ENCODE data around the gene ATP2A3.

ATP2A3 gene

DNA sequence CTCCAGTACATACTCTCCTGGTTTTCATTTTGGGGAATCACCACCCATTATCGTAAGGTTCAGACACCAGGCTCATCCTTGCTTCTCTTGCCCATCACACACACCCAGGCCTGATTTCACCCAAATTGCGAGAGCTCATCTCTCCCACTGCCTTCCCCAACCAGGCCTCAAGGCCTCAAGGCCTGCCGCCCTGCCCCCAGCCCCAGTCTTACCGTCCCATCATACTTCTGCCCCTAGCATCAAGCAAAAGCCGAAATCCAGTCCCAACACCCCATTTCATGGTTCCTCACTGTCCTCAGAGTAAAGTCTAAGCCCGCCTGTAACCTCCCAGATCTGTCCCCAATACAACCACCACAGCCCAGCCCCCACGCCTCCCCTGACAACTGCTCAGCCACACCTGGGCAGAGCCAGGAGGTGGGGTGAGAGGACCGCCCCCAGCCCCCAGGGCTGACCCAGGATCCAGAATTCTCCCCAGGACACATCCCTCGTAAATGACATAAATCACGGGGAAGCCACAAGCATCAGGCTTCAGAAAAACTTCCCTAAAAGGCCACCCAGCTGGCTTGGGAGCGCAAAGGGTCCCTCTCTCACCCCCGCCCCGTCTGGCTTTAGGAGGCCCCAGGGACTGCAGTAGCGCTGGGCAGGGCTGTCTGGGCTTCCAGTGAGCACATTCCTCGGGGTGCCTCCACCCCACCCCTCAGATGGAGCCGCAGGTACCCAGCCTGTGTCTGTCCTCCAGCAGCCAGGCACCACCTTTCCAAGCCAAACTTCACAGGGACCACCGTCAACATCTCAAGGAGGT lies 38.4 kb downstream of the ATP2A3 start:
- DNase-seq, result no peak

DNA sequence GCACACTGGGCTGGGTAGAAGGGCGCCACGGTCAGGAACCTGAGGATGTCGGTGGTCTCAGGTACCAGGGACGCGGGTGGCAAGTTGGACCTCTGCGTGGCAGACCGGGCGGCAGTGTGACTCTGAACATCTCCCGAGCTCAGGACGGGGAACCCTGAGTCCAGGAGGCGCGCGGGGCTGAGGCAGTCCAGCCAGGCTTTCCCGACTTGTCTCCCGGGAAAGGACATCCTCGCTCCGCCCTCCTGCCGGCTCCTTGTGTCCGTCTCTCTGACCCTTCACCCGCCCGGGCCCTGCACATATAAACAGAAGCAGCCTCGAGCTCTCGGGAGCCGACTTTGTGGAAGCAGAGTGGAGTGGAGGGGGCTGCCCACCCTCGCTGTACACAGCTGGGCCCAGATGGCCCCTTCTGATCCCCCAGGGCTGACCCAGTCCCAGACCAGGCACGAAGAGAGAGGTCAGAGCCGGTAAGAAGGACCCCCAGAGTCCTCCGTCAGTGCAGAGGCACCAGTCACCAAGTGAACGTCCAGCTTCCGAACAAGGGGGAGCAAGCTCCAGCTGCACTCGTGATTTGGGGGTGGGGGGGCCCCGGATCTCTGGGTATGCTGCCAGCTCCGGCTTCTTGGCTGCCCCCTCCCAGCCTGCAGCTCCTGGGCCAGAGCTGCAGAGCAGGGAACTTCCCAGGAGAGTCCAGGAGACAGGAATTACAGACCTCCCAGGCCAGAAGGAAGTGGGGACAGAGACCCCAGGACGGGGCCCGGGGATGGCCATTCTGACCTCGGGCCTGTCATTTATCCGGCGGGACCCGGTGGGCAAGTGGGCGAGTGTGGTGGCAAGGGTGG lies 39.5 kb downstream of the ATP2A3 start:
- DNase-seq, result no peak

DNA sequence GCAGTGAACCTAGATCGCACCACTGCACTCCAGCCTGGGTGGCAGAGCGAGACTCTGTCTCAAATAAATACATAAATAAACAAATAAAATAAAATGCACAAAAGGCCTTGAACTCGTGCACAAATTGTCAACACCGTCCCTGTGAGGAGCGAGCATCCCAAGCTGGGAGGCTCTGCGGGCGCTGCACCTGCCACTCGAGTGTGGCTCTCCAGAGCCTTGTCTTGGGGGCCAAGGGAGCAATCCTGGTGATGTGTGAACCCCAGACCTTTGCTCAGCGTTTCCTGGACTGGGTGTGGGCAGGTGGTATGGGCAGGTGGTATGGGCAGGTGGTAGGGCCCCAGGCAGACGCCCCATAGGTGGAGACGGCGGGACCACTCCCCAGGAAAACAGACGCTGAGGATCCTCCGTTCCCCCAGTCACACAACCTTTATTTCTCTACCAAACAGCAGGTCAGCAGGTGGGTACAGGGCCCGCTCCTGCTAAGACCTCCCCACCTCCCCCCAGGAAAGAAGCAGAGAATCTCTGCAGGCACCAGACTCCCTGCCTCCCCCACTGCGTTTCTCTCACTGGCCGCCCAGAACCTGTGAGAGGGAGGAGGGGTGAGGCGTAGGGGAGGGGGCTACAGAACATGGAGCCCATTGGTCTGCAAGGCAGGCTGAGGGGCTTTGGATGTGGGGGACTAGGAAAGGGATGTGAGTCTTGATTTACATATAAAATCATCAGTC lies 40.6 kb downstream of the ATP2A3 start:
- no peak for DNase-seq

- DNase-seq, result no peak
Measured at GRCh38 chr17:3922765-3923164, 41.5 kb downstream of the ATP2A3 start.

DNA sequence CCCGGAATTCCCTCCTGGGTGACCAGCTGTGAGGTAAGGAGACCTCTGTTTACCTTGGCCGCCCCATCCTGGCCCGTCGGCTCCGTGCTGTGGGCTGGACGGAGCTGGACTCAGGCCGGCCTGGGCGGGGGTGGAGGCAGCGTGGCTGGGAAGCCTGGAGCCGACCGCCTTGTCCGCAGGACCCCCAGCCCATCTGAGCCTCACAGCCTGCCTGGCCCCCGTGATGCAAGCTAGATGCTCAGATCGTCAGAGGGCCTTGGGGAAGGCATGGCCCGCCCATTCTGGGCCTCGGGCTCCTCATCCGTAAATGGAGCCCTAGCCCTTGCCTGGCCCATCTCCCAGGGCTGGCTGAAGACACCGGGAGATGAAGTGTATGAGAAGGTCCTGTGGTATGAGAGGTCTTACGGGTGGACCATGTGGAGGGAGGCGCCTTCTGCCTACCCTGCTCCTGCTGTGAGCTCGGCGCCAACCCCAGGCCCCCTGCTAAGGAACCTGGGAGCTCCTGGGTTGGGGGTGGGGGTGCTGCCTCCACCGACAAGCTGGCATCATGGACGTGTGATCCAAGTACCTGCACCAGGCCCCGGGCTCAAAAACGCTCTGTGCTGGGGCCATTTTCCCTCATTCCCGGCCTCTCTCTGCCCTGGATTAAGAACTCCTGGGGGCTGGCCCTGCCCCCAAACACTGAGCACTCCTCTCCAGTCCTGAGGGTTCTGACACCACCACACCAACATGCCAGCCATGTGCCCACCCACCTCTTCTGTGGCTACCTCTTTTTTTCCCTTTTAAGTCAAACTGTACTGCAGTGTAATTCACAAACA lies 42.5 kb downstream of the ATP2A3 start:
- no peak for DNase-seq

- no peak for DNase-seq
Measured at GRCh38 chr17:3921006-3921405, 43.2 kb downstream of the ATP2A3 start.

GRCh38 chr17:3919123-3919624 lies 45.1 kb downstream of the ATP2A3 start:
- DNase-seq, result no peak

DNA sequence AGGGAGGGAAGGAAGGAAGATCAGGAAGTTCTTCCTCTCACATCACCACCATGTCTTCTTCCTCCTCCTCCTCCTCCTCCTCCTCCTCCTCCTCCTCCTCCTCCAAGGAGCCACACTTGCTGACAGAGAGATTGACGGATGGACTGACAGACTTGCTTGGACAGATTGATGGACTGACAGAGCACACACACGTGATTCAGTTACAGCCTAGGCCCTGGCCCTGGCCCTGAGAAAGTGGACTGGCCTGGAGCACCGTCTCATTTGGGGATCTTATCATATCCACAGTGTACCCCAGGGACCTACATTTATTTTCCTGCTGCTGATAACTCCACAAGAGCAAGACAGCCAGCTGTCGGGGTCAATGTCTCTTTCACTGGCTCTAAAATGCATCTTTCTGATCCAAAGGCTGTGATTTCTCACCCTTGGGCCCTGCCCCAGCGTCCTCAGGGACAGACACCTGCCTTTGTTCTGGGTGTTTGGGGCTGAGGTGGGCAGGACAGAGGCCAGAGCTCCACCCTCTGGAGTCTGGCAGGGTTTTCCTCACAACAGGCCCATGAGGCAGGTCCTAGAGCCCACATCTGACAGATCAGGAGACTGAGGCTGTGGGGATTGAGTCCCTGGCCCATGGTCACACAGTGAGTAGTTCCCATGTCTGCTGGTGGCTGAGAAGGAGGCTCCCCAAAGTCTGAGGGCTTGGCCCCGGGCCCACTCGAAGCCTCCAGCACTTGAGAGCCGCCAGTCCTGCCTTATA lies 45.7 kb downstream of the ATP2A3 start:
- no peak for DNase-seq

GRCh38 chr17:3917391-3917931 lies 46.8 kb downstream of the ATP2A3 start:
- DNase-seq, result no peak

- DNase-seq, result no peak
Measured at GRCh38 chr17:3916825-3917224, 47.4 kb downstream of the ATP2A3 start.

- DNase-seq, result peak in 2 of 5 donors; percentile 11 to 68
Measured at GRCh38 chr17:3915995-3916696, 48.1 kb downstream of the ATP2A3 start, which contains the start of gene P2RX1. TSS of gene P2RX1 (minus strand) at chr17:3916465. CDS start at chr17:3916225, 240 bp downstream.

GRCh38 chr17:3915581-3915994 lies 48.6 kb downstream of the ATP2A3 start:
- no peak for DNase-seq

DNA sequence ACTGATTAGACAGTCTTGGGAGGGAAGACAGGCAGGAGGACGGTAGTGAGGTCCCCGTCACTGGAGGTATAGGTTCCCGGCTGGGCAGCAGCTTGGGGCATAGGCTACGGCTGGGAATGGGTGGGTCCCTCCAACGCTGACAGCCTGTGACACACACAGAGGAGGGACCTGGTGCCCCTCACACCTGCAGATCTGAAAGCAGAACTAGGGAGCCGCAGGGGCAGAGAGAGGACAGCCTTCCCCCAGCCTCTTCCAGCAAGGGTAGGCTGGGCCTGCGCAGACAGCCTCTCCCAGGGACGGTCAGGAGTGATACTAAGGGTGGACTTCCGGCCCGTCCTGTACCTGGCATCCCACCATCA lies 49.9 kb downstream of the ATP2A3 start:
- no peak for DNase-seq

DNA sequence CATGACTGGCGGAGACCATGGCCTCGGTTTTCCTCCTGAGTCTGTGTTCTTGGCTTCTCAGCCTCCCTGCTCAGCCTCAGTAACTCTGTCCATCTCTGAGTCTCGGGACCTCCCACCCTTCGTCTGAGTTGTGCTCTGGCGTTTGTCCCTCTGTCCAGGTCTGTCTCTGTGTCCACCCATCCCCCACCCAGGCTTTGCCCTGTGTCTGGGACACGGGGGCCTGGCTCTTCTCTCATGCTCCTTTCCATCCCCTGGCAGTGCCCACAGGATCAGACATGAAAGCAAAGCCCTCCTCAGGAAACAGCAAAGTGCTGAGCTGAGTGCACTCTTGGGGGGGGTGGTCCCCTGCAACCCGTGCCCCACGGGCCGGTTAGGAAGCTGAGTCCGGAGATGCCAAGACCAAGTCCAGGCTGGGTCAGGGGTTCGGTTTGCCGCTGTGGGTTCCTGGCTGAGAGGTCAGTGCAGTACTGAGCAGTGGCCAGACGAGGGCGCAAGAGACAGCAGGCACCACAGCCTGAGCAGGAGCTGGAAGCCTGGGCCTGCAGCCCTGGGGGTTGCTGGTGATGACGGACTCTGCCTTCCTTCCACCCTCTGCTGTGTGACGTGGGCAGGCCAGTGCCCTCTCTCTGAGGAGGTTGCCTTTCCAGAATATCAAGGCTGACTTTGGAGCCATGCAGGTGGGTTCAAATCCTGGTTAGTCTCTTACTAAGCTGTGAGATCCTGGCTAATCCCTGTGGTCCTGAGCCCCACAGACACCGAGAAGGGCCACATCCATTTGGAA lies 50.5 kb downstream of the ATP2A3 start:
- peak; percentile 47 to 80 (median 71) for DNase-seq

DNA sequence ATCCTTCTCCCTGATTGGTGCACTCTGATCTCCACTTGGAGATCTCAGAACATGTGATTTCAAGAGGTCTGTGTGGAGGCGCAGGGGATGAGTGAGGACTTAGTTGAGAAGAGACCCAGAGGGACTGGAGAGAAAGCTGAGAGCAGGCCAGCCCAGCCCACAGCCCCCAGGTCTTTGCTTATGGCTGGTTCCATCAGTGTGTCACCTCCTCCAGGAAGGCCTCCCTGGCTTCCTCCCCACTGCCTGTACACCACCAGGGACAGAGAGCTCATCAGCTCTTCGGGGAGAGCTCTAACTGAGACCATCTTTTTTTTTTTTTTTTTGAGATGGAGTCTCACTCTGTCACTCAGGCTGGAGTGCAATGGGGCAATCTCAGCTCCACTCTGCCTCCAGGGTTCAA lies 51.4 kb downstream of the ATP2A3 start:
- no peak for DNase-seq

DNA sequence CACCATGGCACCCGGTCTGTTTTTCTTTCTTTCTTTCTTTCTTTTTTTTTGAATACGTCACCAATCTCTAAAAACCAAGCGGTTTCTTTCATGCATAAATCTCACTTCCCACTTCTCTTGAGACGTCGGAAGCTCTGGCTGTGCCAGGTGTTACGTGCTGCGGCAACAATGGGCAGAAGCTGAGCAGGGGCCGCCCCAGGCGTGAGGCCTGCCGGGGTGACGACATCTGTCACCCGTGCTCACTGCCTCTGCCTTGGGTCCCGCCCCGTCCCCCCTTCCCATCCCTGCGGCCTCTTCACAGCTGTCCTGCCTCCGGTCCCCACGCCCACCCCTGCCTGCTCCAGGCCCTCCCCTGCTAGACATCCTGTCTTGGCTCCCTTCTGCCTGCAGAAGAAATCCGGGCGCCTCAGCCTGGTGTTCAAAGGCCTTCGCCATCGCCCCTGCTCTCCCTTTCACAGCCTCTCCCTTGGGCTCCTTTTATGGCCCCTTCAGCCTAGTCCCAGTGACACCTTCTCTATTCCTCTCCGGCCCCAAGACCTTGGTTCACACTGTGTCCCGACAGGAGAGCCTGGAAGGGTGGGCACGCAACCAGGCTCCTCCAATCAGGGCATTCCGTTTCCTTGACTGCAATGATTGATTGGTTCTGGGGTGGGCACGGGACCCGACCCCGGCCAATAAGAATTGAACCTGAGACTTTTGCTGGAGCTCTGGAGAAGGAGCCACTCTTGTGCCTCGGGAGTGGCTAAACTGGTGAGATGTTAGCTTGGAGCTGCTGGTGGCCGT lies 52.8 kb downstream of the ATP2A3 start:
- peak; percentile 39 to 84 (median 71) for DNase-seq

- no peak for DNase-seq
Measured at GRCh38 chr17:3910420-3911270, 53.6 kb downstream of the ATP2A3 start.

DNA sequence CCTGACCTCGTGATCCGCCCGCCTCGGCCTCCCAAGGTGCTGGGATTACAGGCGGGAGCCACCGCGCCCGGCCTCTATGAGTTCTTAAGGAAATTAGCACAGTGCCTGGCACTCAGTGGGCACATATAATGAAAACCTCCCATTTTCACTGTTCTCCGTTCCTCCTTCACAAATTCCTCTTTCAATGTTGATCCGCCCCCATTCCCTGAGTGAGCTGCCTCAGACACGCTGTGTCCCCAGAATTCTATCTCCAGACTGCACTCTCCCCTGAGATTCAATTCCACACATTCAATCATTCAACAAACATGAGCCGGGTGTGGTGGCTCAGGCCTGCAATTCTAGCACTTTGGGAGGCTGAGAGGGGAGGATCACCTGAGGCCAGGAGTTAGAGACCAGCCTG lies 55.0 kb downstream of the ATP2A3 start:
- no peak for DNase-seq
